ENCODE data around the gene NAALADL2.

DNA sequence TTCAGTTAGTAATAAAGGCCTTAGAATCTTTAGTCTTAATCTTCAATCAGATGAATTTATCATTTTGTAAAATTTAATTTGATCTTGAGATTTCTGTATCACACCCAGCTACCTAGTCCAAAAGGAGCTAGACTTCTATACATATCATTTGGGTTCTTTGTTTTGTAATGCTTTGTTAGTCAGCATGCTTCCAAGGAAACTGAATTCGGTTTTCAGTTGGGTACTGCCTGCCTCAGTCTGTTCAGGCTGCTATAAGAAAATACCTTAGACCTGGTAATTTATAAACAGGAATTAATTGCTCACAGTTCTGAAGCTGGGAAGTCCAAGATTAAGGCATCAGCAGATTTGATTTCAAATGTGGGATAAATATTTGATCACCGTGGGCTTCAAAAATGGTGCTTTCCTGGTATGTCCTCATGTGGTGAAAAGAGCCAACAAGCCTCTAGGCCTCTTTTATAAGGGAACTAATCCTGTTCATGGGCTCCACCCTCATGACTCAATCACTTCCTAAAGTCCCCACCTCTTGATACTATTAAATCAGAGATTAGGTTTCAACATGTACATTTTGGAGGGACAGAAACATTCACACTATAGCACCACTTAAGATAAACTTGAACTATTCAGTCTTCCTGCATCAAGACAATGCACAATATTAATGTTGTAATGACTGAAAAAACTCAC is 800.7 kb downstream of the NAALADL2 start:
- TF ChIP-seq POLR2A (IDR thresholded peaks at IDR 0.05; ENCODE audit: low read length) (no peak), GATA1 (IDR thresholded peaks at IDR 0.05; ENCODE audit: low read depth, low read length) (no peak)

Data from erythroblast (primary cell).